HCT116 (cell line): ENCODE measurements around the gene DOCK4. TPM values are rescaled to one million over a fixed set of nuclear protein-coding genes. Genes with fewer than 3 reads are reported as not detected.

Experiments used
- ATAC-seq: fragments of 200-7000 bp; cut with Tn5 transposase; 2 replicates; pipeline ENCODE4 v1.9.1; 2020; ENCODE audit warnings: mild to moderate bottlenecking, moderate library complexity
- BruUV-seq: library from RNA; stranded (reverse); fragments of 400-500 nt; replicated peaks from 2 replicates; lab custom pipeline; 2021; lab: Mats Ljungman, UMichigan
- CTCF ChIA-PET: fragments of 300-600 bp; sonication (Branson Sonifier 250); formaldehyde crosslinking; loops from one replicate; lab custom pipeline; 2021; ENCODE audit warnings: antibody characterized with exemption; lab: Charles Lee
- POLR2A ChIA-PET: fragments of 300-600, 350-600 bp; sonication (Branson Sonifier 250); formaldehyde crosslinking; loops from one replicate; lab custom pipeline; 2021; ENCODE audit warnings: antibody characterized with exemption; lab: Charles Lee
- RAD21 ChIA-PET, 2 experiments: fragments of 300-600 bp; sonication (Branson Sonifier 250); formaldehyde crosslinking; loops; one replicate each; lab custom pipeline; 2023; ENCODE audit warnings: low total read pairs in 2 of 2; ENCODE audit not compliant: uncharacterized antibody in 2 of 2, unreplicated experiment in 2 of 2, low non-redundant PET in 1 of 2; lab: Charles Lee
- DNase-seq: peaks from one replicate; pipeline ENCODE4 v3.0.0-alpha.2; 2010; ENCODE audit warnings: low read depth, low spot score
- H2AFZ ChIP-seq: fragments of 200-600 bp; shearing (Covaris generic), sonication (generic); 2 replicates; pipeline ENCODE4 v1.6.1; 2017; ENCODE audit warnings: low read depth, mixed run types, mixed read lengths, antibody characterized with exemption, low read length; ENCODE audit not compliant: poor library complexity, severe bottlenecking
- H3K27ac ChIP-seq: 2 replicates; pipeline ENCODE4 v1.5.1; 2012; ENCODE audit warnings: low read depth, low read length
- H3K27me3 ChIP-seq: fragments of 200-600 bp; sonication (generic); 2 replicates; pipeline ENCODE4 v1.6.1; 2016; ENCODE audit warnings: mixed run types, low read length, mixed read lengths; ENCODE audit not compliant: insufficient read depth
- H3K36me3 ChIP-seq, 2 experiments: fragments of 200-500 bp in 1 of 2; fragments of 200-600 bp in 1 of 2; sonication (Bioruptor generic) in 1 of 2; sonication (generic) in 1 of 2; 2 replicates each; pipeline versions ENCODE4 v1.5.1 to v1.6.1; 2014 to 2016; ENCODE audit warnings: low read length in 2 of 2, inconsistent platforms in 1 of 2, mixed read lengths in 1 of 2, mixed run types in 1 of 2; ENCODE audit not compliant: insufficient read depth in 2 of 2, control insufficient read depth in 1 of 2
- H3K4me1 ChIP-seq, 2 experiments: fragments of 200-600 bp in 1 of 2; sonication (generic) in 1 of 2; 2 replicates each; pipeline versions ENCODE4 v1.5.1 to v1.6.1; 2012 to 2017; ENCODE audit warnings: low read length in 2 of 2, inconsistent platforms in 1 of 2, mild to moderate bottlenecking in 1 of 2, mixed read lengths in 1 of 2, mixed run types in 1 of 2, moderate library complexity in 1 of 2; ENCODE audit not compliant: insufficient read depth in 2 of 2, control insufficient read depth in 1 of 2
- H3K4me2 ChIP-seq: fragments of 200-600 bp; sonication (generic); 2 replicates; pipeline ENCODE4 v1.6.1; 2017; ENCODE audit warnings: mixed run types, low read length, mixed read lengths
- H3K4me3 ChIP-seq, 2 experiments: fragments of 200-600 bp in 1 of 2; sonication (generic) in 1 of 2; replicated peaks in 1 of 2; 2 replicates each; pipeline ENCODE4 v1.5.1; 2011 to 2016; ENCODE audit warnings: low read length in 2 of 2, control low read depth in 1 of 2, low read depth in 1 of 2, mild to moderate bottlenecking in 1 of 2, mixed read lengths in 1 of 2, mixed run types in 1 of 2
- H3K79me2 ChIP-seq: fragments of 200-600 bp; sonication (generic); 2 replicates; pipeline ENCODE4 v1.6.1; 2017; ENCODE audit warnings: mild to moderate bottlenecking, mixed run types, low read length, moderate library complexity, mixed read lengths; ENCODE audit not compliant: insufficient read depth
- H3K9ac ChIP-seq: fragments of 200-600 bp; sonication (generic); 2 replicates; pipeline ENCODE4 v1.6.1; 2016; ENCODE audit warnings: low read length, mixed read lengths
- H3K9me2 ChIP-seq: fragments of 200-600 bp; sonication (generic), shearing (Covaris generic); 2 replicates; pipeline ENCODE4 v1.6.1; 2017; ENCODE audit warnings: mixed run types, mild to moderate bottlenecking, moderate library complexity; ENCODE audit not compliant: insufficient read depth
- H3K9me3 ChIP-seq, 2 experiments: fragments of 200-500 bp in 1 of 2; fragments of 200-600 bp in 1 of 2; sonication (Bioruptor generic) in 1 of 2; sonication (generic) in 1 of 2; 2 replicates each; pipeline ENCODE4 v1.6.1; 2014 to 2017; ENCODE audit warnings: low read length in 2 of 2, mixed read lengths in 2 of 2, inconsistent platforms in 1 of 2, low read depth in 1 of 2, mild to moderate bottlenecking in 1 of 2, mixed run types in 1 of 2, moderate library complexity in 1 of 2; ENCODE audit not compliant: control insufficient read depth in 1 of 2, insufficient read depth in 1 of 2
- H4K20me1 ChIP-seq: fragments of 200-600 bp; sonication (generic), shearing (Covaris generic); 2 replicates; pipeline ENCODE4 v1.6.1; 2017; ENCODE audit warnings: mixed run types, mild to moderate bottlenecking, moderate library complexity; ENCODE audit not compliant: insufficient read depth
- CBX3 ChIP-seq: IDR thresholded peaks from 2 replicates; pipeline ENCODE4 v1.6.1; 2012; ENCODE audit warnings: low read depth
- CEBPB ChIP-seq: IDR thresholded peaks from 2 replicates; pipeline ENCODE4 v1.6.1; 2012; ENCODE audit warnings: low read depth
- EGR1 ChIP-seq: IDR thresholded peaks from 2 replicates; pipeline ENCODE4 v1.6.1; 2012; ENCODE audit warnings: low read depth
- EZH2phosphoT487 ChIP-seq: fragments of 200-600 bp; IDR thresholded peaks from 2 replicates; pipeline ENCODE4 v1.6.1; 2018; ENCODE audit warnings: antibody characterized with exemption, borderline replicate concordance
- POLR2A ChIP-seq: IDR thresholded peaks from 2 replicates; pipeline ENCODE4 v1.7.0; 2011; ENCODE audit warnings: borderline replicate concordance; ENCODE audit not compliant: insufficient read depth, insufficient read length; ENCODE audit errors: extremely low read depth
- RAD21 ChIP-seq: IDR thresholded peaks from 2 replicates; pipeline ENCODE4 v1.6.1; 2012; ENCODE audit warnings: low read depth, mild to moderate bottlenecking
- SP1 ChIP-seq: IDR thresholded peaks from 2 replicates; pipeline ENCODE4 v1.6.1; 2012; ENCODE audit warnings: low read depth
- ZNF274 ChIP-seq: fragments of 200-500 bp; sonication (Bioruptor generic); IDR thresholded peaks from 2 replicates; pipeline ENCODE4 v1.6.1; 2014; ENCODE audit warnings: mild to moderate bottlenecking, low read depth, low read length, inconsistent platforms
- intact Hi-C: fragments of 100-400 bp; cut with micrococcal nuclease; formaldehyde crosslinking; loops from 2 replicates; pipeline ENCODE4 v1.10.0; 2022
- total RNA-seq: library from RNA; stranded (reverse); gene quantifications from one replicate; pipeline ENCODE4 v1.2.1, GENCODE V29; 2021; ENCODE audit not compliant: unreplicated experiment
- TF ChIP-seq, protein P1 (sequence below): IDR thresholded peaks from 2 replicates; pipeline ENCODE4 v1.6.1; 2012; ENCODE audit warnings: low read depth
- TF ChIP-seq, protein P2 (sequence below): IDR thresholded peaks from 2 replicates; pipeline ENCODE4 v1.6.1; 2012

The DOCK4 gene
- total RNA-seq, 1 experiment from 2014 or later, result 2.2 TPM

DNA sequence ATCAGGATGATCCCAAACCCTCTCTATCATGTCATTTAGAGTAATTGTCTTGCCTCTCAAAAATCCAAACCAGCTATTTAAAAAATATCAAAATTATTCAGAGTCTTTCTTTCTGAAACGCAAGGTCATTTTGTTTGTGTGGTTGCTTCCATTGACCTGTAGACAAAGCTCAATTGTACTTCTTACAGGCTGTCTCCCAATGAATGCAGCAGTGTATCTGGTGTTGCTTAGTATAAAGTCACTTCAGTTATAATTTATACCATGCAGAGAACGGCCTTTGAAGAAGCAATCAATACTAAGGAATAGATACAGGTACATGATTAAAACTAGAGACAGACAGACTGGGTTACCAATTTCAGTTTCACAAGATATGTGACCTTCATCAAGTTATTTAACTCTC, 80.9 kb downstream of the DOCK4 start:
- Histone ChIP-seq H3K4me2 (no peak overlapping the region), H3K27me3 (no peaks in the 10 kb centered on the region), H3K4me3 (no peak overlapping the region), H3K9me2 (no peaks in the 10 kb centered on the region), H3K27ac (no peak overlapping the region), H4K20me1 (no peaks in the 10 kb centered on the region), H3K9ac (no peak overlapping the region), H3K4me1 (no peaks in the 10 kb centered on the region), H3K36me3 (no peaks in the 10 kb centered on the region), H3K79me2 (no peaks in the 10 kb centered on the region), H2AFZ (no peak overlapping the region), H3K9me3 (no peaks in the 10 kb centered on the region)
- intact Hi-C loops, result no loop called here
- ATAC-seq, result no peak
- BruUV-seq, result no TSS peak
- TF ChIP-seq CEBPB, result no peak
- no peak for TF ChIP-seq ZNF274
- no peak for TF ChIP-seq SP1
- no peak for TF ChIP-seq CBX3
- ChIA-PET RAD21 (no interaction called here), POLR2A (no interaction called here), CTCF (no interaction called here)
- no peak for DNase-seq

DNA sequence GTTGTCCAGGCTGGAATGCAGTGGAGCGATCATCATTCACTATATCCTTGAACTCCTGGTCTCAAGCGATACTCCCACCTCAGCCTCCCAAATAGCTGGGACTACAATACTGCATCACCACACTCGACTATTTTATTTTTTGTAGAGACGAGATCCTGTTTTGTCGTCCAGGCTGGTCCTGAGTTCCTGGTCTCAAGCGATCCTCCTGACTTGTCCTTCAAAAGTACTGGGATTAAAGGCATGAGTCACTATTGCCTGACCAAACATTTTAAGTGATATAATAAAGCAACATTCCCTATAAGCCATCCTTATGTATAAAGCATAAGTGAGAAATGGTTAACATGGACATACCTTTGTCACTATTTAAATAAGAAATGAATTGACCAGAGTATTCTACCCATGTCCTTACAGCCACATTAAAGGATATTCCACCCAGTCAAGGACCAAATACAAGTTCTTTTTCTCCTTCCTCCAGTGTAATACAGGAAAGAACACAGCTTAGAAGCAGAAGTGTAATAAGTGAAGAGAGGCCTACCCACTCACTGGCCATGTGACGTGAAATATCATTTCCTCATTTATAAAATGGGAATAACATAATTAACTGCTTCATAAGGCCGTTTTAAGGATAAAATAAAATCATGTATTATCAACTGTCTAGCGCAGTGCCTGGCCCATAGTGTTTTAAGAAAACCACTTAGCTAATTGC, 82.0 kb downstream of the DOCK4 start:
- Histone ChIP-seq H4K20me1 (no peaks in the 10 kb centered on the region), H3K9me2 (no peaks in the 10 kb centered on the region), H3K9me3 (no peaks in the 10 kb centered on the region), H3K4me1 (no peaks in the 10 kb centered on the region), H2AFZ (no peak overlapping the region), H3K4me2 (no peak overlapping the region), H3K27ac (no peak overlapping the region), H3K36me3 (no peaks in the 10 kb centered on the region), H3K79me2 (no peaks in the 10 kb centered on the region), H3K27me3 (no peaks in the 10 kb centered on the region), H3K4me3 (no peak overlapping the region), H3K9ac (no peak overlapping the region)
- ATAC-seq (no peak), DNase-seq (no peak)
- ChIA-PET CTCF (no interaction called here), POLR2A (no interaction called here), RAD21 (no interaction called here)
- TF ChIP-seq ZNF274 (no peak), EGR1 (no peak), RAD21 (no peak), EZH2phosphoT487 (no peak), POLR2A (no peak)
- TF ChIP-seq, protein P1, sequence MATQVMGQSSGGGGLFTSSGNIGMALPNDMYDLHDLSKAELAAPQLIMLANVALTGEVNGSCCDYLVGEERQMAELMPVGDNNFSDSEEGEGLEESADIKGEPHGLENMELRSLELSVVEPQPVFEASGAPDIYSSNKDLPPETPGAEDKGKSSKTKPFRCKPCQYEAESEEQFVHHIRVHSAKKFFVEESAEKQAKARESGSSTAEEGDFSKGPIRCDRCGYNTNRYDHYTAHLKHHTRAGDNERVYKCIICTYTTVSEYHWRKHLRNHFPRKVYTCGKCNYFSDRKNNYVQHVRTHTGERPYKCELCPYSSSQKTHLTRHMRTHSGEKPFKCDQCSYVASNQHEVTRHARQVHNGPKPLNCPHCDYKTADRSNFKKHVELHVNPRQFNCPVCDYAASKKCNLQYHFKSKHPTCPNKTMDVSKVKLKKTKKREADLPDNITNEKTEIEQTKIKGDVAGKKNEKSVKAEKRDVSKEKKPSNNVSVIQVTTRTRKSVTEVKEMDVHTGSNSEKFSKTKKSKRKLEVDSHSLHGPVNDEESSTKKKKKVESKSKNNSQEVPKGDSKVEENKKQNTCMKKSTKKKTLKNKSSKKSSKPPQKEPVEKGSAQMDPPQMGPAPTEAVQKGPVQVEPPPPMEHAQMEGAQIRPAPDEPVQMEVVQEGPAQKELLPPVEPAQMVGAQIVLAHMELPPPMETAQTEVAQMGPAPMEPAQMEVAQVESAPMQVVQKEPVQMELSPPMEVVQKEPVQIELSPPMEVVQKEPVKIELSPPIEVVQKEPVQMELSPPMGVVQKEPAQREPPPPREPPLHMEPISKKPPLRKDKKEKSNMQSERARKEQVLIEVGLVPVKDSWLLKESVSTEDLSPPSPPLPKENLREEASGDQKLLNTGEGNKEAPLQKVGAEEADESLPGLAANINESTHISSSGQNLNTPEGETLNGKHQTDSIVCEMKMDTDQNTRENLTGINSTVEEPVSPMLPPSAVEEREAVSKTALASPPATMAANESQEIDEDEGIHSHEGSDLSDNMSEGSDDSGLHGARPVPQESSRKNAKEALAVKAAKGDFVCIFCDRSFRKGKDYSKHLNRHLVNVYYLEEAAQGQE, result no peak
- TF ChIP-seq, protein P2, sequence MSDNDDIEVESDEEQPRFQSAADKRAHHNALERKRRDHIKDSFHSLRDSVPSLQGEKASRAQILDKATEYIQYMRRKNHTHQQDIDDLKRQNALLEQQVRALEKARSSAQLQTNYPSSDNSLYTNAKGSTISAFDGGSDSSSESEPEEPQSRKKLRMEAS, result no peak
- intact Hi-C loops, result no loop called here
- no TSS peak for BruUV-seq
